ENCODE results near the gene TDP2.
A peak's percentile ranks its signal among the peaks of the same experiment; 100 is the strongest.

Gene TDP2, protein sequence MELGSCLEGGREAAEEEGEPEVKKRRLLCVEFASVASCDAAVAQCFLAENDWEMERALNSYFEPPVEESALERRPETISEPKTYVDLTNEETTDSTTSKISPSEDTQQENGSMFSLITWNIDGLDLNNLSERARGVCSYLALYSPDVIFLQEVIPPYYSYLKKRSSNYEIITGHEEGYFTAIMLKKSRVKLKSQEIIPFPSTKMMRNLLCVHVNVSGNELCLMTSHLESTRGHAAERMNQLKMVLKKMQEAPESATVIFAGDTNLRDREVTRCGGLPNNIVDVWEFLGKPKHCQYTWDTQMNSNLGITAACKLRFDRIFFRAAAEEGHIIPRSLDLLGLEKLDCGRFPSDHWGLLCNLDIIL

DNA sequence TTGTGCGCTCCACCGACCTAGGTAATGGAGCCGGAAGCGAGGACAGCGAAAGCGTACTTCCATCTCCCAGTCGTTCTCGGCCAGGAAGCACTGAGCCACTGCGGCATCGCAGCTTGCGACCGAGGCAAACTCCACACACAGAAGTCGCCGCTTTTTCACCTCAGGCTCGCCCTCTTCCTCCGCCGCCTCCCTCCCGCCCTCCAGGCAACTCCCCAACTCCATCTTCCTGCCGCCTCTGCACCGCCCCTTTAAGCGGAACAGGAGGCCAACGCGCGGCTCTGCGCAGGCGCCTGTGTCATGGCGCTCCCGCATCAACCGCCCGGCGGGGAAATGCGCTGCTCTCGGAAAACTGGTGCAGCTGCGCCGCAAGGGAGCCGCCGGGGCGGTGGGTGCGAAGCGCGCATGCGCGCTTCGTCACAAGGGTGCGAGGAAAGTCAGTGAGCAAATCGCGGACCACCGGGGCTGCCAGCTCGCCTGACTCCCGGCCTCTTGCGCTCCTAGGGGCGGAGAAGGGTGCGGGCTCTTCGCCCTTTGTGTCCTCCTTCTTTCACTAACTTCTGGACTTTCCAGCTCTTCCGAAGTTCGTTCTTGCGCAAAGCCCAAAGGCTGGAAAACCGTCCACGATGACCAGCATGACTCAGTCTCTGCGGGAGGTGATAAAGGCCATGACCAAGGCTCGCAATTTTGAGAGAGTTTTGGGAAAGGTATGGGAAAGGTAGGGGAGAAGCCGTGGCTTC, at the start of gene TDP2, which contains the start of gene ACOT13:
TDP2 (minus strand) TSS at position 259 of the 737 bp plus-strand sequence; CDS start at position 222, 37 bp downstream.
ACOT13 (plus strand) TSS at position 437 of the 737 bp plus-strand sequence; CDS start at position 624, 187 bp downstream.
- no peak for TF ChIP-seq EZH2phosphoT487 (IDR thresholded peaks at IDR 0.05; ENCODE audit: borderline replicate concordance)
- TF ChIP-seq, protein P1, sequence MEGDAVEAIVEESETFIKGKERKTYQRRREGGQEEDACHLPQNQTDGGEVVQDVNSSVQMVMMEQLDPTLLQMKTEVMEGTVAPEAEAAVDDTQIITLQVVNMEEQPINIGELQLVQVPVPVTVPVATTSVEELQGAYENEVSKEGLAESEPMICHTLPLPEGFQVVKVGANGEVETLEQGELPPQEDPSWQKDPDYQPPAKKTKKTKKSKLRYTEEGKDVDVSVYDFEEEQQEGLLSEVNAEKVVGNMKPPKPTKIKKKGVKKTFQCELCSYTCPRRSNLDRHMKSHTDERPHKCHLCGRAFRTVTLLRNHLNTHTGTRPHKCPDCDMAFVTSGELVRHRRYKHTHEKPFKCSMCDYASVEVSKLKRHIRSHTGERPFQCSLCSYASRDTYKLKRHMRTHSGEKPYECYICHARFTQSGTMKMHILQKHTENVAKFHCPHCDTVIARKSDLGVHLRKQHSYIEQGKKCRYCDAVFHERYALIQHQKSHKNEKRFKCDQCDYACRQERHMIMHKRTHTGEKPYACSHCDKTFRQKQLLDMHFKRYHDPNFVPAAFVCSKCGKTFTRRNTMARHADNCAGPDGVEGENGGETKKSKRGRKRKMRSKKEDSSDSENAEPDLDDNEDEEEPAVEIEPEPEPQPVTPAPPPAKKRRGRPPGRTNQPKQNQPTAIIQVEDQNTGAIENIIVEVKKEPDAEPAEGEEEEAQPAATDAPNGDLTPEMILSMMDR (conservative IDR thresholded peaks at IDR 0.05; ENCODE audit: low read length) = peak; percentile 58
- Histone ChIP-seq H3K27me3 (ENCODE audit: insufficient read depth, low read length, poor library complexity, severe bottlenecking) (peaks cover 3% of the 10 kb centered on the region), H3F3A (ENCODE audit: low read depth) (no peaks in the 10 kb centered on the region), H3K79me2 (ENCODE audit: insufficient read depth, low read length) (peaks cover 56% of the 10 kb centered on the region), H3K9me2 (replicated peaks; ENCODE audit: low read depth, low read length) (no peaks in the 10 kb centered on the region), H3K9me3 (ENCODE audit: insufficient read depth, low read depth, low read length) (peaks cover 6% of the 10 kb centered on the region; the same call in 1 of the 2 replicates), H3K36me3 (ENCODE audit: insufficient read depth, low read length) (peaks cover 5% of the 10 kb centered on the region; the same call in 1 of the 2 replicates), H2AFZ (ENCODE audit: low read length) (peak within 1 kb of the TSS; percentile 98), H4K20me1 (ENCODE audit: insufficient read depth, low read length, poor library complexity, severe bottlenecking) (peaks cover 26% of the 10 kb centered on the region), H3K4me1 (ENCODE audit: insufficient read depth, low read length, poor library complexity, severe bottlenecking) (peaks cover 29% of the 10 kb centered on the region), H3K9ac (ENCODE audit: low read depth, low read length, poor library complexity, severe bottlenecking) (peak within 1 kb of the TSS; percentile 96), H3K4me2 (ENCODE audit: low read depth, low read length, poor library complexity, severe bottlenecking) (peak within 1 kb of the TSS; percentile 82), H3K4me3 (ENCODE audit: low read length, poor library complexity, severe bottlenecking) (peak within 1 kb of the TSS; percentile 97)

DNA sequence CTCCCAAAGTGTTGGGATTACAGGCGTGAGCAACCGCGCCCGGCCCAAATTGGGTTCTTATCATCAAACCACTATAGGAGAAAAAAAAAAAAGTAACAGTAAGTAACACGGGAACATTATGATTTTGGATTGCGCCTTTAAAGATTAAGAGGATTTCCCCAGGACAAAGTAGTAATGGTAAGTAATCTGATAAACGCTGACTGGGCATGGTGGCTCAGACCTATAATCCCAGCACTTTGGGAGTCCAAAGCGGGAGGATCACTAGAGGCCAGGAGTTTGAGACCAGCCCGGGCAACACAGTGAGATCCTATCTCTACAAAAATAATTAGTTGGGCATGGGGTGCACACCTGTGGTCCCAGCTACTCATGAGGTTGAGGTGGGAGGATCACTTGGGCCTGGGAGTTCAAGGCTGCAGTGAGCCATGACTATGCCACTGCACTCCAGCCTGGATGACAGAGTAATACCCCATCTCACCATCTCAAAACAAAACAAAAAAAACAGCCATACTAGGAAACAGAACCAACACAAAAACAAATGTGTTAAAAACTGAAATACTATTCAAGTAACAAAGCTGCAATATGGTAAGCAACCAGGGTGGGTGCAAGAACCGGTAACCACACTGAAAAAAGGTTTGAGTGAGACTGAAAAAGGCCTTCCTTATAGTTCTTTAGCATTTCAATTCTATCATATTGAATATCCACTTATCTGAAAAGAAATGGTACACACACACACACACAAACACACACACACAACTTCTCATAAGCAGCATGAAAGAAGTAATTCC, 44.0 kb upstream of the TDP2 start:
- H3K9ac ChIP-seq (ENCODE audit: low read depth, low read length, poor library complexity, severe bottlenecking) = no peak overlapping the region
- peaks cover 31% of the 10 kb centered on the region for H3K4me1 ChIP-seq (ENCODE audit: insufficient read depth, low read length, poor library complexity, severe bottlenecking)
- no peaks in the 10 kb centered on the region for H3K27me3 ChIP-seq (ENCODE audit: insufficient read depth, low read length, poor library complexity, severe bottlenecking)
- peak overlapping the region; percentile 20 for H3K4me3 ChIP-seq (ENCODE audit: low read length, poor library complexity, severe bottlenecking)
- H3K4me2 ChIP-seq (ENCODE audit: low read depth, low read length, poor library complexity, severe bottlenecking) = peak overlapping the region; percentile 100
- no peaks in the 10 kb centered on the region for H3K9me3 ChIP-seq (ENCODE audit: insufficient read depth, low read depth, low read length)
- H3K9me2 ChIP-seq (replicated peaks; ENCODE audit: low read depth, low read length) = no peaks in the 10 kb centered on the region
- H4K20me1 ChIP-seq (ENCODE audit: insufficient read depth, low read length, poor library complexity, severe bottlenecking) = peaks cover 84% of the 10 kb centered on the region
- H3K36me3 ChIP-seq (ENCODE audit: insufficient read depth, low read length) = peaks cover 94% of the 10 kb centered on the region
- TF ChIP-seq, protein P1 (conservative IDR thresholded peaks at IDR 0.05; ENCODE audit: low read length) = no peak
- no peak for TF ChIP-seq EZH2phosphoT487 (IDR thresholded peaks at IDR 0.05; ENCODE audit: borderline replicate concordance)
- no peak overlapping the region for H2AFZ ChIP-seq (ENCODE audit: low read length)
- no peaks in the 10 kb centered on the region for H3F3A ChIP-seq (ENCODE audit: low read depth)
- peaks cover 68% of the 10 kb centered on the region for H3K79me2 ChIP-seq (ENCODE audit: insufficient read depth, low read length)

DNA sequence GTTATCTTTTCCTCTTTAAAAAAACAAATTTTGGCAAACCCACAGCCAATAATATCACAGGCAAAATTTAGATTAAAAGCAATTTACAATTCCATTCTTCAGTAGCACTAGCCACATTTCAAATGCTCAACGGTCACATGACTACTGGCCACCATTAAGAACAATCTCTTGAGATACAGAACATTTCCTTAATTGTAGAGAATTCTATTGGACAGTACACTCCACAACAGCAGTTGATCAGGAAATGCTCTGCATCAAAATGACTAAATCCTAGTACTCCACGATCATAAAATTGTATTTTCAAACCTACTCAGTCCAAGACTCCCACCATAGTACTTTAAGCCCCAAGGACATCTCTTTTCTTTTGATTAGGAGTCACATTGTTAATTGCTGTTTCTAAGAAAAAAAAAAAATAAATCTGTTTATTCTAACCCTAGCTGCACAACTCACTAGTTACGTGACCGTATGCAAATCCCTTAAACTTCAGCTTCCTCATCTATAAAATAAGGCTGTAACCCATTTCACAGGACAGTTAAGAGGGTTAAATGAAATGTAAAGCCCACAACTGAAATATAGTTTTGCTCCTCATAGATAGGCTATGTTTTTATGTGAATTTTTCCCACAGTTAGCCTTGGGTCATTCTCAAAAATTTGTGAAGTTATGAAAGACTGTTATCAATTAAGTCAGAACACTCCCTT, 42.5 kb upstream of the TDP2 start:
- Histone ChIP-seq H3K4me2 (ENCODE audit: low read depth, low read length, poor library complexity, severe bottlenecking) (peak overlapping the region; percentile 9), H2AFZ (ENCODE audit: low read length) (no peak overlapping the region), H3F3A (ENCODE audit: low read depth) (no peaks in the 10 kb centered on the region; the same call in 1 of the 2 replicates), H4K20me1 (ENCODE audit: insufficient read depth, low read length, poor library complexity, severe bottlenecking) (peaks cover 68% of the 10 kb centered on the region), H3K9ac (ENCODE audit: low read depth, low read length, poor library complexity, severe bottlenecking) (no peak overlapping the region), H3K9me3 (ENCODE audit: insufficient read depth, low read depth, low read length) (no peaks in the 10 kb centered on the region), H3K4me1 (ENCODE audit: insufficient read depth, low read length, poor library complexity, severe bottlenecking) (peaks cover 20% of the 10 kb centered on the region), H3K36me3 (ENCODE audit: insufficient read depth, low read length) (peaks cover 95% of the 10 kb centered on the region), H3K79me2 (ENCODE audit: insufficient read depth, low read length) (peaks cover 53% of the 10 kb centered on the region), H3K27me3 (ENCODE audit: insufficient read depth, low read length, poor library complexity, severe bottlenecking) (no peaks in the 10 kb centered on the region), H3K9me2 (replicated peaks; ENCODE audit: low read depth, low read length) (no peaks in the 10 kb centered on the region), H3K4me3 (ENCODE audit: low read length, poor library complexity, severe bottlenecking) (no peak overlapping the region)
- TF ChIP-seq, protein P1 (conservative IDR thresholded peaks at IDR 0.05; ENCODE audit: low read length) = no peak
- no peak for TF ChIP-seq EZH2phosphoT487 (IDR thresholded peaks at IDR 0.05; ENCODE audit: borderline replicate concordance)
